Trophoblast cell (in vitro differentiated cells and primary cell): Measurements from ENCODE around the gene TNP2.

Experiments
- DNase-seq, 2 donors: peaks; one replicate each; pipeline ENCODE4 v3.0.0-alpha.2; 2016
- H2AFZ ChIP-seq: 2 replicates; pipeline ENCODE4 v1.6.1; 2013; ENCODE audit warnings: low read length, moderate library complexity, mild to moderate bottlenecking; ENCODE audit not compliant: insufficient read depth, poor library complexity
- H2AK5ac ChIP-seq: 2 replicates; pipeline ENCODE4 v1.6.1; 2013; ENCODE audit warnings: mild to moderate bottlenecking, low read length
- H2BK120ac ChIP-seq: 2 replicates; pipeline ENCODE4 v1.6.1; 2013; ENCODE audit warnings: low read length, mild to moderate bottlenecking, moderate library complexity; ENCODE audit not compliant: insufficient read depth, poor library complexity
- H2BK12ac ChIP-seq: 2 replicates; pipeline ENCODE4 v1.6.1; 2013; ENCODE audit warnings: mild to moderate bottlenecking, low read length, moderate library complexity
- H2BK5ac ChIP-seq: 2 replicates; pipeline ENCODE4 v1.6.1; 2013; ENCODE audit warnings: low read length, low read depth, moderate library complexity, mild to moderate bottlenecking; ENCODE audit not compliant: poor library complexity
- H3K14ac ChIP-seq: 2 replicates; pipeline ENCODE4 v1.6.1; 2013; ENCODE audit warnings: mild to moderate bottlenecking, low read length
- H3K18ac ChIP-seq: 2 replicates; pipeline ENCODE4 v1.6.1; 2013; ENCODE audit warnings: mild to moderate bottlenecking, low read length
- H3K23ac ChIP-seq: 2 replicates; pipeline ENCODE4 v1.6.1; 2013; ENCODE audit warnings: low read length
- H3K27ac ChIP-seq: 2 replicates; pipeline ENCODE4 v1.5.1; 2013; ENCODE audit warnings: low read depth, mild to moderate bottlenecking, inconsistent platforms, low read length, moderate library complexity
- H3K27me3 ChIP-seq: 2 replicates; pipeline ENCODE4 v1.6.1; 2013; ENCODE audit warnings: inconsistent platforms, mild to moderate bottlenecking, low read length, moderate library complexity; ENCODE audit not compliant: insufficient read depth
- H3K36me3 ChIP-seq, 2 experiments: 1 replicate in 1 of 2; 2 replicates in 1 of 2; pipeline ENCODE4 v1.6.1; 2013; ENCODE audit warnings: low read length in 2 of 2, mild to moderate bottlenecking in 2 of 2, moderate library complexity in 1 of 2; ENCODE audit not compliant: insufficient read depth in 2 of 2, control insufficient read depth in 1 of 2
- H3K4ac ChIP-seq: 2 replicates; pipeline ENCODE4 v1.6.1; 2013; ENCODE audit warnings: low read depth, mild to moderate bottlenecking, low read length, moderate library complexity
- H3K4me1 ChIP-seq, 2 experiments: 1 replicate in 1 of 2; 2 replicates in 1 of 2; pipeline ENCODE4 v1.6.1; 2013; ENCODE audit warnings: low read length in 2 of 2, mild to moderate bottlenecking in 2 of 2, moderate library complexity in 1 of 2; ENCODE audit not compliant: insufficient read depth in 2 of 2, control insufficient read depth in 1 of 2
- H3K4me2 ChIP-seq: 2 replicates; pipeline ENCODE4 v1.6.1; 2013; ENCODE audit warnings: inconsistent platforms, mild to moderate bottlenecking, low read length, moderate library complexity
- H3K4me3 ChIP-seq: 2 replicates; pipeline ENCODE4 v1.5.1; 2013; ENCODE audit warnings: mild to moderate bottlenecking, low read depth, low read length, inconsistent platforms
- H3K79me1 ChIP-seq: one replicate; pipeline ENCODE4 v1.6.1; 2013; ENCODE audit warnings: low read length
- H3K79me2 ChIP-seq: 2 replicates; pipeline ENCODE4 v1.6.1; 2013; ENCODE audit warnings: low read length, mild to moderate bottlenecking; ENCODE audit not compliant: control insufficient read depth, insufficient read depth, poor library complexity
- H3K9ac ChIP-seq: 2 replicates; pipeline ENCODE4 v1.6.1; 2013; ENCODE audit warnings: mild to moderate bottlenecking, low read length
- H3K9me3 ChIP-seq: 2 replicates; pipeline ENCODE4 v1.6.1; 2013; ENCODE audit warnings: low read depth, mild to moderate bottlenecking, control low read depth, inconsistent platforms, low read length; ENCODE audit not compliant: insufficient read depth
- H4K12ac ChIP-seq: 2 replicates; pipeline ENCODE4 v1.6.1; 2013; ENCODE audit warnings: low read depth, mild to moderate bottlenecking, low read length, moderate library complexity
- H4K8ac ChIP-seq: 2 replicates; pipeline ENCODE4 v1.6.1; 2013; ENCODE audit warnings: low read depth, mild to moderate bottlenecking, low read length, moderate library complexity
- H4K91ac ChIP-seq: one replicate; pipeline ENCODE4 v1.6.1; 2013; ENCODE audit warnings: low read depth, mild to moderate bottlenecking, low read length, moderate library complexity
- WGBS: extraction: QIAGEN DNeasy Blood & Tissue Kit; methylation state at CpG from one replicate; pipeline ENCODE4 v1.1.7; 2013; ENCODE audit warnings: missing lambda C conversion rate; ENCODE audit not compliant: insufficient read length, insufficient coverage; ENCODE audit errors: extremely low coverage; 5-methylcytosine and 5-hydroxymethylcytosine counted together

TNP2 gene

DNA sequence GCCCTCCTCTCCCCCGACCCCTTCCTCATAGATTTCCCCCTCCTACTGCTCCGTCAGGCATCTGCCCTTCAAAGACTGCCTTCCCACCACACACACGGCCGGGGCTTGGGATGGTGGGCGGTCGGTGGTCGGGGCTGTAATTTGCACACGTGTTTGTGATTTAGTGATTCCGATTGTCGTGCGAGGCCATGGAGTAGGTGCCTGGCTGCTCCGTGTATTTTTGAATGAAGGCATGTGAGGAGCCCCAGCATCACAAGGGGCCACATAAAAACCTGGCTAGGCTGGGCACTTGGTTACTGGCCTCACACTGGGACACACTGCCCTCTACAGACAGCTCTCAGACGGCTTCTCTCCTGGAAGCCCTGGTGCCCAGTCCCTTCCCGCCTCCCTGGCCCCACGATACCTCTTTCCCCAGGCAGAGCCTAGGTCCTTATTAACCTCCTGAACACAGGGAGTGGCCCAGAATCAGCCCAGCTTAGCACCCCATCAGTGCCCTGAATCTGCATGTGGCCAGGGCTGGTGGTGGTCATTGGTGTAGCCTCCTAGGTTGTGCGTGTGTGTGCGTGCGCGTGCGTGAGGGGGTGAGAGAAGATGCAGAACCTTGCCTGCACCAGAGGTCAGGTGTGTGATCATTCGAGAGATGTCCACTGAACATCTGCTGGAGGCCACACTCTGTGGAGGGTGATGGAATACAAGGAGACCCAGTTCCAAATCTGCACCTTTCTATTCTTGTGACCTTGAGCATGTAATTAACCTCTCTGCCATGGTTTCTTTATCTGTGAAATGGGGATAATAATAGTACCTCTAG, 11.8 kb downstream of the TNP2 start:
- H3K4me3 ChIP-seq, result peak overlapping the region; percentile 16
- H3K36me3 ChIP-seq, result peaks cover 4 to 8% of the 10 kb centered on the region in 2 experiments
- peak; percentile 55 to 74 for DNase-seq
- peak overlapping the region; percentile 93 for H3K4me2 ChIP-seq
- H3K9ac ChIP-seq, result peak overlapping the region; percentile 16
- no peak overlapping the region for H3K27ac ChIP-seq
- H3K79me2 ChIP-seq, result peaks cover 18% of the 10 kb centered on the region
- peaks cover 2% of the 10 kb centered on the region for H3K9me3 ChIP-seq
- no peak overlapping the region for H2AFZ ChIP-seq
- H4K12ac ChIP-seq, result peak overlapping the region; percentile 39
- peak overlapping the region; percentile 91 for H4K91ac ChIP-seq
- peak overlapping the region; percentile 84 for H3K18ac ChIP-seq
- peaks cover 25% of the 10 kb centered on the region for H3K79me1 ChIP-seq
- peaks cover 26 to 36% of the 10 kb centered on the region in 2 experiments for H3K4me1 ChIP-seq
- H3K4ac ChIP-seq, result peak overlapping the region; percentile 14
- peak overlapping the region; percentile 75 for H4K8ac ChIP-seq
- H3K14ac ChIP-seq, result peak overlapping the region; percentile 48
- no peaks in the 10 kb centered on the region for H3K27me3 ChIP-seq
- peak overlapping the region; percentile 73 for H2BK12ac ChIP-seq
- H2AK5ac ChIP-seq, result peak overlapping the region; percentile 3
- peak overlapping the region; percentile 75 for H2BK120ac ChIP-seq
- no peak overlapping the region for H3K23ac ChIP-seq
- no peak overlapping the region for H2BK5ac ChIP-seq
- no CpG with 5 or more reads among the region's 21 CpGs for WGBS

DNA sequence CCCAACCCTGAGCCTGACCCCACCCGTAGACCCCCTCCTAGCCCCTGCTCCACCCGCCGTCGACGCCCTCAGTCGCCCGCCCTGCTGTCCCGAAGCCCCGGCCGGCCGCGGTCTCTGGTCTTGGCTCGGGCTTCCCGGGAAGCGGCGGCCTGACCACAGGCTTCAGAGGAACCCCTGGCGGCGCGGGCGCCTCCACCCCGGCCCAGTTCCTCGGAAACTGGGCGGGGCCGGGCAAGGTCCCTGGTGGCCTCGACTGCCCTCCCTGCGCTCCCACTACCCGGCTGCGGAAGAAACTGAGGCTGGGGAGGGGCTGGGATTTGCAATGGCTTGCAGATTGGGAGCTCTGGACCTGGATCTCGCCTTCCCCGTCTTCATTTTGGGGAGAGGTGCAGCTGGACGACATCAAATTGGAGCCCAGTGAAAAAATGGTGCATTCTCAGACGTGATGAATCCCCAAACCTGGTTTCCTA, 12.4 kb downstream of the TNP2 start:
- no peak overlapping the region for H2AK5ac ChIP-seq
- H3K9me3 ChIP-seq, result peaks cover 2% of the 10 kb centered on the region
- peak overlapping the region; percentile 75 for H2BK120ac ChIP-seq
- peak overlapping the region; percentile 39 for H4K12ac ChIP-seq
- peak overlapping the region; percentile 81 for H2BK5ac ChIP-seq
- no peaks in the 10 kb centered on the region for H3K27me3 ChIP-seq
- H3K18ac ChIP-seq, result peak overlapping the region; percentile 84
- peaks cover 4 to 8% of the 10 kb centered on the region in 2 experiments for H3K36me3 ChIP-seq
- peak overlapping the region; percentile 48 for H2AFZ ChIP-seq
- H3K4me3 ChIP-seq, result peak overlapping the region; percentile 69
- H4K91ac ChIP-seq, result peak overlapping the region; percentile 91
- peak overlapping the region; percentile 73 for H2BK12ac ChIP-seq
- peak overlapping the region; percentile 93 for H3K4me2 ChIP-seq
- peak overlapping the region; percentile 79 for H3K27ac ChIP-seq
- H4K8ac ChIP-seq, result peak overlapping the region; percentile 75
- peaks cover 25% of the 10 kb centered on the region for H3K79me1 ChIP-seq
- no CpG with 5 or more reads among the region's 32 CpGs for WGBS
- peak overlapping the region; percentile 16 for H3K9ac ChIP-seq
- H3K4ac ChIP-seq, result peak overlapping the region; percentile 49
- peaks cover 18% of the 10 kb centered on the region for H3K79me2 ChIP-seq
- H3K4me1 ChIP-seq, result peaks cover 23 to 33% of the 10 kb centered on the region in 2 experiments
- peak; percentile 50 to 71 for DNase-seq
- H3K23ac ChIP-seq, result no peak overlapping the region
- peak overlapping the region; percentile 48 for H3K14ac ChIP-seq

DNA sequence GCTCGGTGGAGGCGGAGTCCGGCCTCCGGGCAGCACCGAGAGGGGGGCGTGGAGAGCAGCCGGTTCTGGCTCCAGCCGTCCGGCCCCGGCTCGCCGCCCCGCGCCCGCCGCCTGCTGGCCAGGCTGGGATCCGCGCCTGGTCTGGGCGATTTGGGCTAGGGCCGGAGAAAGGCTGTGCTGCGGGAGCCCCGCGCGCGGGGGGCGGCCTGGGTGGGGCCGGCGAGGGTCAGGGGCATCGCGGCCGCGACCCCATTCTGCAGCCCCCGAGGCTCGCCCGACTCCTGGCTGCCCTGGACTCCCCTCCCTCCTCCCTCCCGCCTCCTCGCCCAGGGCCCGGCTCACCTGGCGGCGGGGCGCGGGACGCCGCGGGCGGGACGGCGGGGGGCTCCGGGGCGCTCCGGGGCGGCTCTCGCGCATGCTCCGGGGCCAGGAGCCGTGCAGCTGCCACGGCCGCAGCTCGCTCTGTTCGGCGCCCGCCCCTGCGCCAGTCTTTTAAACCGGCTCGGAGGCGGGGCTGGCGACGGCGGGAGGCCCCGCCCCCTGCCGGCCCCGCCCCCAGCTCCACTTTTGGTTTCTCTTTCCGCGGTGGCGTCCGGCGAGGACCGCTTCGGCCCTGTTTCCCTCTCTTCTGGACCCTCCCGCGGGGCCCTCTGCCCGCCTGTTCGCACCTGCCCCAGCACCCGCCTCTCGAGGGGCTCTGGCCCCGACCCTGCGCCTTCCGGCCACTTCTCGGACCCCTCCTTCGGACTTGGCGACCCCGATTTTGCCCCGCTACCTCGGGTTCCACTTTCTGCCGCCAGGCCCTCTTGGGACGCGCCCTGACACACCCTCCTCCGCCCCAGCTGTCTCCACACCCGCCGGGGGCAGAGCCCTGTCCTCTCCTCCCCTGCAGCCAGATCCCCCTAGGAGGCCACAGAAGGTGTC, 13.1 kb downstream of the TNP2 start, which contains the start of gene SOCS1:
Gene SOCS1 (minus strand): TSS at position 468 of the 924 bp plus-strand sequence. CDS start 726 bp downstream, outside the sequence.
- peak within 1 kb of the TSS; percentile 87 for H2BK5ac ChIP-seq
- H3K79me1 ChIP-seq, result peaks cover 23% of the 10 kb centered on the region
- peak within 1 kb of the TSS; percentile 86 for H3K4me3 ChIP-seq
- H3K18ac ChIP-seq, result peak within 1 kb of the TSS; percentile 84
- no CpG with 5 or more reads among the region's 100 CpGs for WGBS
- peak within 1 kb of the TSS; percentile 75 for H4K8ac ChIP-seq
- peaks cover 18% of the 10 kb centered on the region for H3K79me2 ChIP-seq
- H2BK12ac ChIP-seq, result peak within 1 kb of the TSS; percentile 73
- peak within 1 kb of the TSS; percentile 75 for H2BK120ac ChIP-seq
- H3K23ac ChIP-seq, result no peak within 1 kb of the TSS
- H3K9me3 ChIP-seq, result peaks cover 2% of the 10 kb centered on the region
- peak within 1 kb of the TSS; percentile 84 for H3K14ac ChIP-seq
- DNase-seq, result peak; percentile 83 to 92
- peak within 1 kb of the TSS; percentile 79 for H3K27ac ChIP-seq
- peaks cover 4 to 8% of the 10 kb centered on the region in 2 experiments for H3K36me3 ChIP-seq
- H4K91ac ChIP-seq, result peak within 1 kb of the TSS; percentile 91
- H2AK5ac ChIP-seq, result peak within 1 kb of the TSS; percentile 44
- H2AFZ ChIP-seq, result peak within 1 kb of the TSS; percentile 56
- peak within 1 kb of the TSS; percentile 73 for H3K4ac ChIP-seq
- H4K12ac ChIP-seq, result peak within 1 kb of the TSS; percentile 39
- peak within 1 kb of the TSS; percentile 78 for H3K9ac ChIP-seq
- H3K27me3 ChIP-seq, result no peaks in the 10 kb centered on the region
- H3K4me1 ChIP-seq, result peaks cover 21 to 31% of the 10 kb centered on the region in 2 experiments
- H3K4me2 ChIP-seq, result peak within 1 kb of the TSS; percentile 93
